Panc1 (cell line): Measurements from ENCODE around the gene MAP3K2. TPM values are rescaled to one million over a fixed set of nuclear protein-coding genes. Genes with fewer than 3 reads are reported as not detected.

Experiments
- ATAC-seq: fragments of 200-7000 bp; cut with Tn5 transposase; 2 replicates; pipeline ENCODE4 v1.9.1; 2020; ENCODE audit warnings: mild to moderate bottlenecking, moderate library complexity
- BruUV-seq: library from RNA; stranded (reverse); fragments of 400-500 nt; replicated peaks from 2 replicates; lab custom pipeline; 2021; lab: Mats Ljungman, UMichigan
- CTCF ChIA-PET: fragments of 300-600 bp; sonication (Branson Sonifier 250); formaldehyde crosslinking; loops from one replicate; lab custom pipeline; 2022; ENCODE audit warnings: antibody characterized with exemption; lab: Charles Lee
- POLR2A ChIA-PET: fragments of 300-600 bp; sonication (Branson Sonifier 250); formaldehyde crosslinking; loops from one replicate; lab custom pipeline; 2022; ENCODE audit warnings: antibody characterized with exemption; lab: Charles Lee
- DNase-seq: peaks from one replicate; pipeline ENCODE4 v3.0.0-alpha.2; 2010; ENCODE audit warnings: low read depth, low spot score
- H3K27ac ChIP-seq: 2 replicates; pipeline ENCODE4 v1.5.1; 2011; ENCODE audit warnings: mild to moderate bottlenecking, low read length, inconsistent platforms
- H3K27me3 ChIP-seq: fragments of 200-500 bp; sonication (Bioruptor generic); 2 replicates; pipeline ENCODE4 v1.6.0; 2014; ENCODE audit warnings: low read length, inconsistent platforms; ENCODE audit not compliant: control insufficient read depth, insufficient read depth
- H3K36me3 ChIP-seq: fragments of 200-500 bp; sonication (Bioruptor generic); 2 replicates; pipeline ENCODE4 v1.5.1; 2014; ENCODE audit warnings: inconsistent platforms, mild to moderate bottlenecking, low read length, moderate library complexity; ENCODE audit not compliant: control insufficient read depth, insufficient read depth
- H3K4me1 ChIP-seq: 2 replicates; pipeline ENCODE4 v1.5.1; 2011; ENCODE audit warnings: inconsistent platforms, mild to moderate bottlenecking, low read length, moderate library complexity; ENCODE audit not compliant: control insufficient read depth, insufficient read depth
- H3K4me3 ChIP-seq, 2 experiments: 2 replicates each; pipeline ENCODE4 v1.5.1; 2011 to 2012; ENCODE audit warnings: low read depth in 2 of 2, low read length in 2 of 2, mild to moderate bottlenecking in 2 of 2, inconsistent platforms in 1 of 2, moderate library complexity in 1 of 2
- H3K9me3 ChIP-seq: fragments of 200-500 bp; sonication (Bioruptor generic); 2 replicates; pipeline ENCODE4 v1.5.1; 2014; ENCODE audit warnings: low read depth, mild to moderate bottlenecking, inconsistent platforms, low read length, moderate library complexity; ENCODE audit not compliant: control insufficient read depth, insufficient read depth
- POLR2AphosphoS5 ChIP-seq: IDR thresholded peaks from 2 replicates; pipeline ENCODE4 v1.6.1; 2012; ENCODE audit warnings: mild to moderate bottlenecking, low read depth, low read length, moderate library complexity
- SIN3A ChIP-seq: IDR thresholded peaks from 2 replicates; pipeline ENCODE4 v1.6.1; 2012; ENCODE audit warnings: low read depth, mild to moderate bottlenecking, low read length, moderate library complexity, borderline replicate concordance; ENCODE audit not compliant: insufficient read depth
- TCF7L2 ChIP-seq: IDR thresholded peaks from 2 replicates; pipeline ENCODE4 v1.6.1; 2011; ENCODE audit warnings: mild to moderate bottlenecking, low read depth, low read length, inconsistent platforms
- in situ Hi-C: cut with HindIII; loops from 2 replicates; pipeline ENCODE4 v1.10.0; 2016; ENCODE audit warnings: low sequenced_read_pairs, low pct_unique_long_range_greater_than_20kb
- intact Hi-C: fragments of 100-400 bp; cut with micrococcal nuclease; formaldehyde crosslinking; loops from one replicate; pipeline ENCODE4 v1.10.0; 2022; ENCODE audit not compliant: unreplicated experiment
- total RNA-seq: library from RNA; stranded (reverse); gene quantifications from one replicate; pipeline ENCODE4 v1.2.1, GENCODE V29; 2021; ENCODE audit not compliant: unreplicated experiment
- TF ChIP-seq, protein P1 (sequence below): fragments of 450-650 bp; IDR thresholded peaks from 2 replicates; pipeline ENCODE4 v1.5.1; 2017; ENCODE audit warnings: mild to moderate bottlenecking
- TF ChIP-seq, protein P2 (sequence below), 2 experiments: IDR thresholded peaks; 2 replicates each; pipeline ENCODE4 v1.6.1; 2011 to 2012; ENCODE audit warnings: low read depth in 2 of 2, control low read depth in 1 of 2, low read length in 1 of 2, mild to moderate bottlenecking in 1 of 2, moderate library complexity in 1 of 2; ENCODE audit not compliant: insufficient read depth in 1 of 2

MAP3K2 gene
- total RNA-seq, 1 experiment from 2014 or later, result 70.6 TPM

GRCh38 chr2:127270663-127271062 lies 117.1 kb downstream of the MAP3K2 start:
- intact Hi-C loops, result no loop called here
- ATAC-seq (peak; percentile 63), DNase-seq (no peak)
- Histone ChIP-seq H3K27me3 (no peaks in the 10 kb centered on the region), H3K4me1 (no peaks in the 10 kb centered on the region), H3K27ac (no peak overlapping the region), H3K4me3 (no peak overlapping the region), H3K9me3 (no peaks in the 10 kb centered on the region), H3K36me3 (0 out of 2 replicates have a peak, but pooled peaks cover 2% of the 10 kb centered on the region)
- TF ChIP-seq POLR2AphosphoS5, result no peak
- TF ChIP-seq, protein P1, sequence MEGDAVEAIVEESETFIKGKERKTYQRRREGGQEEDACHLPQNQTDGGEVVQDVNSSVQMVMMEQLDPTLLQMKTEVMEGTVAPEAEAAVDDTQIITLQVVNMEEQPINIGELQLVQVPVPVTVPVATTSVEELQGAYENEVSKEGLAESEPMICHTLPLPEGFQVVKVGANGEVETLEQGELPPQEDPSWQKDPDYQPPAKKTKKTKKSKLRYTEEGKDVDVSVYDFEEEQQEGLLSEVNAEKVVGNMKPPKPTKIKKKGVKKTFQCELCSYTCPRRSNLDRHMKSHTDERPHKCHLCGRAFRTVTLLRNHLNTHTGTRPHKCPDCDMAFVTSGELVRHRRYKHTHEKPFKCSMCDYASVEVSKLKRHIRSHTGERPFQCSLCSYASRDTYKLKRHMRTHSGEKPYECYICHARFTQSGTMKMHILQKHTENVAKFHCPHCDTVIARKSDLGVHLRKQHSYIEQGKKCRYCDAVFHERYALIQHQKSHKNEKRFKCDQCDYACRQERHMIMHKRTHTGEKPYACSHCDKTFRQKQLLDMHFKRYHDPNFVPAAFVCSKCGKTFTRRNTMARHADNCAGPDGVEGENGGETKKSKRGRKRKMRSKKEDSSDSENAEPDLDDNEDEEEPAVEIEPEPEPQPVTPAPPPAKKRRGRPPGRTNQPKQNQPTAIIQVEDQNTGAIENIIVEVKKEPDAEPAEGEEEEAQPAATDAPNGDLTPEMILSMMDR, result no peak; the same call in 1 of the 2 replicates
- no peak for TF ChIP-seq TCF7L2
- TF ChIP-seq, protein P2, sequence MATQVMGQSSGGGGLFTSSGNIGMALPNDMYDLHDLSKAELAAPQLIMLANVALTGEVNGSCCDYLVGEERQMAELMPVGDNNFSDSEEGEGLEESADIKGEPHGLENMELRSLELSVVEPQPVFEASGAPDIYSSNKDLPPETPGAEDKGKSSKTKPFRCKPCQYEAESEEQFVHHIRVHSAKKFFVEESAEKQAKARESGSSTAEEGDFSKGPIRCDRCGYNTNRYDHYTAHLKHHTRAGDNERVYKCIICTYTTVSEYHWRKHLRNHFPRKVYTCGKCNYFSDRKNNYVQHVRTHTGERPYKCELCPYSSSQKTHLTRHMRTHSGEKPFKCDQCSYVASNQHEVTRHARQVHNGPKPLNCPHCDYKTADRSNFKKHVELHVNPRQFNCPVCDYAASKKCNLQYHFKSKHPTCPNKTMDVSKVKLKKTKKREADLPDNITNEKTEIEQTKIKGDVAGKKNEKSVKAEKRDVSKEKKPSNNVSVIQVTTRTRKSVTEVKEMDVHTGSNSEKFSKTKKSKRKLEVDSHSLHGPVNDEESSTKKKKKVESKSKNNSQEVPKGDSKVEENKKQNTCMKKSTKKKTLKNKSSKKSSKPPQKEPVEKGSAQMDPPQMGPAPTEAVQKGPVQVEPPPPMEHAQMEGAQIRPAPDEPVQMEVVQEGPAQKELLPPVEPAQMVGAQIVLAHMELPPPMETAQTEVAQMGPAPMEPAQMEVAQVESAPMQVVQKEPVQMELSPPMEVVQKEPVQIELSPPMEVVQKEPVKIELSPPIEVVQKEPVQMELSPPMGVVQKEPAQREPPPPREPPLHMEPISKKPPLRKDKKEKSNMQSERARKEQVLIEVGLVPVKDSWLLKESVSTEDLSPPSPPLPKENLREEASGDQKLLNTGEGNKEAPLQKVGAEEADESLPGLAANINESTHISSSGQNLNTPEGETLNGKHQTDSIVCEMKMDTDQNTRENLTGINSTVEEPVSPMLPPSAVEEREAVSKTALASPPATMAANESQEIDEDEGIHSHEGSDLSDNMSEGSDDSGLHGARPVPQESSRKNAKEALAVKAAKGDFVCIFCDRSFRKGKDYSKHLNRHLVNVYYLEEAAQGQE (IDR thresholded peaks at IDR 0.05; ENCODE audit: insufficient read depth in 1 of 2, low read depth in 2 of 2, low read length in 1 of 2), result no peak
- TF ChIP-seq SIN3A, result no peak
- CTCF ChIA-PET, result no interaction called here
- in situ Hi-C loops, result no loop called here
- no TSS peak for BruUV-seq
- POLR2A ChIA-PET, result no interaction called here

GRCh38 chr2:127261804-127262406 lies 125.9 kb downstream of the MAP3K2 start:
- DNase-seq (no peak), ATAC-seq (no peak)
- H3K4me1 ChIP-seq, result no peaks in the 10 kb centered on the region
- H3K9me3 ChIP-seq, result no peaks in the 10 kb centered on the region
- BruUV-seq, result no TSS peak
- ChIA-PET CTCF (no interaction called here), POLR2A (no interaction called here)
- no peaks in the 10 kb centered on the region for H3K27me3 ChIP-seq
- no peak overlapping the region for H3K4me3 ChIP-seq
- in situ Hi-C loops (no loop called here), intact Hi-C loops (no loop called here)
- H3K36me3 ChIP-seq, result no peaks in the 10 kb centered on the region
- H3K27ac ChIP-seq, result no peak overlapping the region
- TF ChIP-seq, protein P2 (IDR thresholded peaks at IDR 0.05; ENCODE audit: insufficient read depth in 1 of 2, low read depth in 2 of 2, low read length in 1 of 2), result no peak
- no peak for TF ChIP-seq SIN3A
- no peak for TF ChIP-seq POLR2AphosphoS5
- no peak for TF ChIP-seq TCF7L2
- TF ChIP-seq, protein P1, result no peak
